Measurements from ENCODE around the gene YPEL5.

DNA sequence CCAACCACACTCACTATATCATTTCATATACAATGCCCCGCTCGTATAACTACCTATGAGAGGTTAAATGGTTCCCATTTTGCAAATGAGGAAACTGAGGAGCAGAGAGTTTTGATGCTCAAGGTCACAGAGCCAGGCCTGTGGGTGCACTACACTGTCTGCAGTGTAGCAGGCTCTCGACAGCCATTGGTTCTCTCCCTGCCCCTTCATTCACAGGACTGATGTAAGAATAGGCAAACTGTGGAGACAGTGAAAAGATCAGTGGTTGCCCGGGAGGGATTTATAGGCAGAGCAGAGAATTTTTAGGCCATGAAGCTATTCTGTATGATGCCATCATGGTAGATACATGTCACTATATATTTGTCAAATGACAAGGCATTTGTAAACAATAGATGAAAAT, 45.5 kb downstream of the YPEL5 start:
- TF ChIP-seq, protein P1, sequence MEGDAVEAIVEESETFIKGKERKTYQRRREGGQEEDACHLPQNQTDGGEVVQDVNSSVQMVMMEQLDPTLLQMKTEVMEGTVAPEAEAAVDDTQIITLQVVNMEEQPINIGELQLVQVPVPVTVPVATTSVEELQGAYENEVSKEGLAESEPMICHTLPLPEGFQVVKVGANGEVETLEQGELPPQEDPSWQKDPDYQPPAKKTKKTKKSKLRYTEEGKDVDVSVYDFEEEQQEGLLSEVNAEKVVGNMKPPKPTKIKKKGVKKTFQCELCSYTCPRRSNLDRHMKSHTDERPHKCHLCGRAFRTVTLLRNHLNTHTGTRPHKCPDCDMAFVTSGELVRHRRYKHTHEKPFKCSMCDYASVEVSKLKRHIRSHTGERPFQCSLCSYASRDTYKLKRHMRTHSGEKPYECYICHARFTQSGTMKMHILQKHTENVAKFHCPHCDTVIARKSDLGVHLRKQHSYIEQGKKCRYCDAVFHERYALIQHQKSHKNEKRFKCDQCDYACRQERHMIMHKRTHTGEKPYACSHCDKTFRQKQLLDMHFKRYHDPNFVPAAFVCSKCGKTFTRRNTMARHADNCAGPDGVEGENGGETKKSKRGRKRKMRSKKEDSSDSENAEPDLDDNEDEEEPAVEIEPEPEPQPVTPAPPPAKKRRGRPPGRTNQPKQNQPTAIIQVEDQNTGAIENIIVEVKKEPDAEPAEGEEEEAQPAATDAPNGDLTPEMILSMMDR (IDR thresholded peaks at IDR 0.05) = no peak
- no peak for TF ChIP-seq POLR2A (IDR thresholded peaks at IDR 0.05)

Measured in ovary (tissue), 3 donors.